Activated B cell treated with CpG ODN at 0.5 μM for 24 hours (primary cell): ENCODE results near the gene KDR. TPM values are rescaled to one million over a fixed set of nuclear protein-coding genes. Genes with fewer than 3 reads are reported as not detected.

Experiments
- ATAC-seq: fragments of 200-7000 bp; cut with Tn5 transposase; one replicate; pipeline ENCODE4 v1.10.0; 2021; ENCODE audit warnings: low read depth, mild to moderate bottlenecking, moderate library complexity
- CTCF ChIA-PET: fragments of 350-600 bp; sonication (Branson Sonifier 250); formaldehyde crosslinking; loops from one replicate; lab custom pipeline; 2021; ENCODE audit warnings: antibody characterized with exemption; lab: Charles Lee
- POLR2A ChIA-PET: fragments of 350-600 bp; sonication (Branson Sonifier 250); formaldehyde crosslinking; loops from one replicate; lab custom pipeline; 2021; ENCODE audit warnings: antibody characterized with exemption; lab: Charles Lee
- DNase-seq: peaks from one replicate; pipeline ENCODE4 v3.0.0; 2022
- H3K27ac Mint-ChIP-seq: one replicate; pipeline ENCODE4 v1.8.0; 2020; ENCODE audit warnings: mixed read lengths
- H3K27me3 Mint-ChIP-seq: one replicate; pipeline ENCODE4 v1.8.0; 2021; ENCODE audit warnings: mixed read lengths
- H3K36me3 Mint-ChIP-seq: one replicate; pipeline ENCODE4 v1.8.0; 2021; ENCODE audit warnings: low read depth, mixed read lengths
- H3K4me1 Mint-ChIP-seq: one replicate; pipeline ENCODE4 v1.8.0; 2021; ENCODE audit warnings: mixed read lengths
- H3K4me3 Mint-ChIP-seq: one replicate; pipeline ENCODE4 v1.8.0; 2020; ENCODE audit warnings: mild to moderate bottlenecking, mixed read lengths
- H3K9me3 Mint-ChIP-seq: one replicate; pipeline ENCODE4 v1.8.0; 2020; ENCODE audit warnings: mixed read lengths
- CTCF ChIP-seq: fragments of 200-600 bp; IDR thresholded peaks from one replicate; pipeline ENCODE4 v1.8.0; 2022; ENCODE audit warnings: antibody characterized with exemption, mild to moderate bottlenecking
- intact Hi-C: fragments of 100-400 bp; cut with micrococcal nuclease; formaldehyde crosslinking; loops from one replicate; pipeline ENCODE4 v1.15.1; 2024
- total RNA-seq: library from RNA; stranded (reverse); gene quantifications from 2 replicates; pipeline ENCODE4 v1.2.3, GENCODE V29; 2022

KDR gene
- total RNA-seq, 1 donor from 2014 or later: not detected

GRCh38 chr4:55103224-55103623, 22.2 kb downstream of the KDR start:
- TF ChIP-seq CTCF: no peak
- no peak overlapping the region for H3K4me3 Mint-ChIP-seq
- no peaks in the 10 kb centered on the region for H3K9me3 Mint-ChIP-seq
- DNase-seq (no peak), ATAC-seq (no peak)
- ChIA-PET POLR2A (no interaction called here), CTCF (no interaction called here)
- H3K36me3 Mint-ChIP-seq: no peaks in the 10 kb centered on the region
- H3K27ac Mint-ChIP-seq: no peak overlapping the region
- no peaks in the 10 kb centered on the region for H3K27me3 Mint-ChIP-seq
- H3K4me1 Mint-ChIP-seq: no peaks in the 10 kb centered on the region
- intact Hi-C loops: no loop called here

GRCh38 chr4:55099816-55100215, 25.6 kb downstream of the KDR start:
- no peak for TF ChIP-seq CTCF
- Mint-ChIP-seq H3K4me1 (no peaks in the 10 kb centered on the region), H3K36me3 (no peaks in the 10 kb centered on the region), H3K27ac (no peak overlapping the region), H3K9me3 (no peaks in the 10 kb centered on the region), H3K4me3 (no peak overlapping the region), H3K27me3 (no peaks in the 10 kb centered on the region)
- intact Hi-C loops: no loop called here
- no peak for DNase-seq
- ATAC-seq: no peak
- CTCF ChIA-PET: no interaction called here
- POLR2A ChIA-PET: no interaction called here

GRCh38 chr4:55098456-55099204, 26.8 kb downstream of the KDR start:
- ChIA-PET CTCF (no interaction called here), POLR2A (no interaction called here)
- no peak for ATAC-seq

GRCh38 chr4:55096619-55097018, 28.8 kb downstream of the KDR start:
- CTCF ChIA-PET: no interaction called here
- no peak overlapping the region for H3K27ac Mint-ChIP-seq
- no peak for ATAC-seq
- no peak for TF ChIP-seq CTCF
- H3K36me3 Mint-ChIP-seq: no peaks in the 10 kb centered on the region
- POLR2A ChIA-PET: no interaction called here
- H3K27me3 Mint-ChIP-seq: no peaks in the 10 kb centered on the region
- no peak overlapping the region for H3K4me3 Mint-ChIP-seq
- DNase-seq: no peak
- intact Hi-C loops: no loop called here
- H3K9me3 Mint-ChIP-seq: no peaks in the 10 kb centered on the region
- H3K4me1 Mint-ChIP-seq: no peaks in the 10 kb centered on the region

More at GRCh38 chr4:55098456-55099204, 26.8 kb downstream of the KDR start:
- TF ChIP-seq CTCF: no peak
- intact Hi-C loops: no loop called here
- H3K4me3 Mint-ChIP-seq: no peak overlapping the region
- H3K27ac Mint-ChIP-seq: no peak overlapping the region
- H3K9me3 Mint-ChIP-seq: no peaks in the 10 kb centered on the region
- H3K4me1 Mint-ChIP-seq: no peaks in the 10 kb centered on the region
- H3K36me3 Mint-ChIP-seq: no peaks in the 10 kb centered on the region
- no peak for DNase-seq
- H3K27me3 Mint-ChIP-seq: no peaks in the 10 kb centered on the region

- ATAC-seq (no peak), DNase-seq (no peak)
- Mint-ChIP-seq H3K27ac (no peak overlapping the region), H3K36me3 (no peaks in the 10 kb centered on the region), H3K27me3 (no peaks in the 10 kb centered on the region), H3K9me3 (no peaks in the 10 kb centered on the region), H3K4me1 (no peaks in the 10 kb centered on the region), H3K4me3 (no peak overlapping the region)
- no peak for TF ChIP-seq CTCF
- ChIA-PET CTCF (no interaction called here), POLR2A (no interaction called here)
- intact Hi-C loops: no loop called here
Measured at GRCh38 chr4:55096045-55096444, 29.4 kb downstream of the KDR start.
